ENCODE results near the gene GRID2.

DNA sequence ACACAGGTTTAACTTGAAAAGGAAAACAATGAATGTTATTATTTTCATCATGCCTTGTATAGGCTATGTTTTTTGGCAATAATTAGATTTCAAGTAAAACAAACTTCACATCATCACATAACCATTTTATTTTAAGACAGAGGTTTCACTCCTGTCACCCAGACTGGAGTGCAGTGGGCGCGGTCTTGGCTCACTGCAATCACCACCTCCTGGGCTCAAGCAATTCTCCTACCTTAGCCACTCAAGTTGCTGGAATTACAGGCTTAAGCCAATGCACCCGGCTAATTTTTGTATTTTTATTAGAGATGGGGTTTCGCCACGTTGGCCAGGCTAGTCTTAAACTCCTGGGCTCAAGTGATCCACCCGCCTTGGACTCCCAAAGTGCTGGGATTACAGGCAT is 866.2 kb downstream of the GRID2 start:
- TF ChIP-seq TEAD2 (tag; IDR thresholded peaks at IDR 0.05) (no peak), ZKSCAN8 (CRISPR knock-in tag; IDR thresholded peaks at IDR 0.05) (no peak), HOMEZ (CRISPR knock-in tag; IDR thresholded peaks at IDR 0.05) (no peak), TARDBP (IDR thresholded peaks at IDR 0.05) (no peak), EGR1 (conservative IDR thresholded peaks at IDR 0.05) (no peak), ADNP (tag; IDR thresholded peaks at IDR 0.05) (no peak), TEAD4 (IDR thresholded peaks at IDR 0.05; ENCODE audit: low read length) (no peak), TEAD4 (CRISPR knock-in tag; IDR thresholded peaks at IDR 0.05; ENCODE audit: borderline replicate concordance) (no peak), SMARCE1 (IDR thresholded peaks at IDR 0.05) (no peak), ATF2 (CRISPR knock-in tag; IDR thresholded peaks at IDR 0.05) (no peak)
